Activated naive CD4-positive, alpha-beta T cell treated with anti-CD3 and anti-CD28 coated beads, Interleukin-2, amount 50 U/mL, for 72 hours (primary cell): ENCODE results near the gene GPI. TPM values are rescaled to one million over a fixed set of nuclear protein-coding genes. Genes with fewer than 3 reads are reported as not detected.

Source experiments
- ATAC-seq, 2 donors: fragments of 150-1000 bp; cut with Tn5 transposase; 2 replicates each; pipeline ENCODE4 v1.10.0; 2021; ENCODE audit warnings: mild to moderate bottlenecking in 2 of 2, moderate library complexity in 2 of 2
- DNase-seq, 2 donors: peaks; one replicate each; pipeline ENCODE4 v3.0.0; 2021 to 2022; ENCODE audit warnings: low spot score in 2 of 2
- H3K27ac Mint-ChIP-seq, 2 donors: one replicate each; pipeline ENCODE4 v1.8.0; 2022; ENCODE audit warnings: mild to moderate bottlenecking in 2 of 2, mixed read lengths in 2 of 2
- H3K36me3 Mint-ChIP-seq, 2 donors: one replicate each; pipeline ENCODE4 v1.8.0; 2022; ENCODE audit warnings: mixed read lengths in 2 of 2
- H3K9me3 Mint-ChIP-seq, 2 donors: one replicate each; pipeline ENCODE4 v1.8.0; 2022; ENCODE audit warnings: mixed read lengths in 2 of 2
- total RNA-seq, 2 donors: library from RNA; stranded (reverse); gene quantifications; one replicate each; pipeline ENCODE4 v1.2.3, GENCODE V29; 2022

GPI gene
- total RNA-seq, 2 donors from 2014 or later: 359 to 904 TPM

GRCh38 chr19:34404109-34404909, 39.3 kb downstream of the GPI start, which contains the start of gene PDCD2L:
PDCD2L (plus strand) TSS chr19:34404399; CDS start chr19:34404431, 32 bp downstream.
- Mint-ChIP-seq H3K27ac (peak within 1 kb of the TSS; percentile 90 to 93), H3K36me3 (peaks cover 8 to 17% of the 10 kb centered on the region in 2 donors), H3K9me3 (no peaks in the 10 kb centered on the region)
- DNase-seq: peak; percentile 91 to 93
- ATAC-seq: peak; percentile 90 to 97

GRCh38 chr19:34405892-34406660, 41.1 kb downstream of the GPI start:
- Mint-ChIP-seq H3K36me3 (peaks cover 16 to 18% of the 10 kb centered on the region in 2 donors), H3K27ac (no peak overlapping the region), H3K9me3 (no peaks in the 10 kb centered on the region)
- no peak for ATAC-seq
- no peak for DNase-seq

DNA sequence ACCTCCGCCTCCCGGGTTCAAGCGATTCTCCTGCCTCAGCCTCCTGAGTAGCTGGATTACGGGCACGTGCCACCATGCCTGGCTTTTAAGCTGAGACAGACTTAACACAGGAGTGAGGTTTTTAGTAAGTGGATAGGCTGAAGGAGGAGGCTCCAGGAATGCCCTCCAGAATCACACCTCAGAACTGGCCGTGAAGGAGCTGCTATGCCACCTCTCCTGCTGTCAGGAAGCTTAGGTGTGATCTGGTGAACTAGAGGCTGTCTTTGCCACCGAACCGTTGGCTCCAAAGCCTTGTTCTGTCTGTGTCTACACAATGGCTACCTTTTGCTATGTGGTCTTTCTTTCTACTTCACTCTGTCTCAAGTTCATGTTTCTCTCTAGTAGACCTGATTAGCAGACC, 43.4 kb downstream of the GPI start:
- H3K27ac Mint-ChIP-seq: peak overlapping the region in 1 of 2 donors; percentile 67
- DNase-seq (no peak), ATAC-seq (no peak)
- no peaks in the 10 kb centered on the region for H3K9me3 Mint-ChIP-seq
- peaks cover 16 to 18% of the 10 kb centered on the region in 2 donors for H3K36me3 Mint-ChIP-seq

DNA sequence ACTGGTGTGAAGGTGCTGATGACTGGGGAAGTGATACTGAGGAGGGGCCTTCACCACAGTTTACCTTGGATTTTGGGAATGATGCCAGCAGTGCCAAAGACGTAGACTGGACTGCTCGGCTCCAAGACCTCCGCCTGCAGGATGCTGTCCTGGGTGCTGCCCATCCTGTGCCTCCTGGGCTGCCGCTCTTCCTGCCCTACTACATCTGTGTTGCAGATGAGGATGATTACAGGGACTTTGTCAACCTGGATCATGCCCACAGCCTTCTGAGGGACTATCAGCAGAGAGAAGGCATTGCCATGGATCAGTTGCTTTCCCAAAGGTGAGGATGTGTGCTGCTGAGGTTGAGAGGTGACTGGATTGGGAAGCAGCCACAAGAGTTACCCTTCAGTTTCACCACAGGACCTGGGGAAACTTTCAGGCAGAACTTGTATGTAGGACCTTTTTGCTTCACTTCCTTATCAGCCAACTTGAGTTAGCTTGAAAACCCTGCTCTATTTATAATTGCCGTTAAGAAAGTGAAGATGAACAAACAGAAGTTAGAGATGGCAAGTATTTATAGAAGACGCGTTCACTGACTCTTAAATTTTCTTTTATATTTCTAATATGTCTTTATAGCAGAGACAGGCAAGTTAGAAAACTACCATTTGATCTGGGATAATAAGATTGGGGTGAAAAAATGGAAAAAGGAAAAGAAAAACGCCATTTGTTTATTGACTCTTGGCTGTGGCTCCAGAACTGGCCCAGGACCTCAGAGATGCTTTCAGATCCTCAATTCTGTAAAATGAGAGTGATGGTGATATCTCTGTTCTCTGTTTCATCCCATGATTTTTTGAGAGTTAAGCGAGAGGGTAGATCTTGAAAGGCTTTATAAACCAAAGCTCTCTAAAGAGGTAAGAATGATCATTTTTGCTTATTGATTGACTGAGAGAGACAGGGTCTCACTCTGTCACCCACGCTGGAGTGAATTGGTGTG, 44.5 kb downstream of the GPI start:
- no peak for ATAC-seq
- H3K36me3 Mint-ChIP-seq: peaks cover 14 to 16% of the 10 kb centered on the region in 2 donors
- H3K9me3 Mint-ChIP-seq: no peaks in the 10 kb centered on the region
- no peak for DNase-seq
- peak overlapping the region in 1 of 2 donors; percentile 16 for H3K27ac Mint-ChIP-seq

DNA sequence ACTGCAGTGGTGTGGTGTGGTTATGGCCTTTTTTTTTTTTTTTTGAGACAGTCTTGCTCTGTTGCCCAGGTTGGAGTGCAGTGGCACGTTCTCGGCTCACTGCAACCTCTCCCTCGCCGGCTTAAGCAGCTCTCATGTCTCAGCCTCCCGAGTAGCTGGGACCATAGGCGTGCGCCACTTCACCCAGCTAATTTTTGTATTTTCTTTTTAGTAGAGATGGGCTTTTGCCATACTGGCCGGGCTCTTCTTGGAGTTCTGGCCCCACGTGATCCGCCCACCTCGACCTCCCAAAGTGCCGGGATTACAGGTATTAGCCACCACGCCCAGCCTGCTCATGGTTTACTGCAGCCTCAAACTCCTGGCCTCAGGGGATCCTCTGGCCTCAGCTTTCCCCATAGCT, 46.2 kb downstream of the GPI start:
- H3K36me3 Mint-ChIP-seq: peaks cover 12 to 16% of the 10 kb centered on the region in 2 donors
- H3K27ac Mint-ChIP-seq: no peak overlapping the region
- DNase-seq (no peak), ATAC-seq (no peak)
- no peaks in the 10 kb centered on the region for H3K9me3 Mint-ChIP-seq

DNA sequence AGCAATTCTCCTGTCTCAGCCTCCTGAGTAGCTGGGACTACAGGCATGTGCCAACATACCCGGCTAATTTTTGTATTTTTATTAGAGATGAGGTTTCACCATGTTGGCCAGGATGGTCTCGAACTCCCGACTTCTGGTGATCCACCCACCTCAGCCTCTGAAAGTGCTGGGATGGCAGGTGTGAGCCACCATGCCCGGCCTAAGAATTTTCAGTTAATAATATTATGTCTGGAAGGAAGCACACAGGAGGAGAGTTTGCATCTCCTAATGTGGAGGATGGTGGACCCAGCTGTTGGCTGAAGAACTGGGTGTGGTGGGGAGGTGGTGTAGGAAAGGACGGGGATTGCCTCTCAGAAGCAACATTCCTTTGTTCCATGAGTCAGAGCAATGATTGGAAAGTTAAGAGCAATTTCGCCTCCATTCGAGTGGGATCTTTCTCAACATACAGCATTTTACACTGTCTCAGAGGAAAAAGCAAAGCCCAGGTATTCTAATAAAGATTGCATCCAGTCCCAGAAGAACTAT, 51.1 kb downstream of the GPI start:
- Mint-ChIP-seq H3K27ac (peak overlapping the region in 1 of 2 donors; percentile 55), H3K9me3 (no peaks in the 10 kb centered on the region), H3K36me3 (peaks cover 0 to 4% of the 10 kb centered on the region in 2 donors)
- no peak for ATAC-seq
- no peak for DNase-seq

GRCh38 chr19:34418300-34418699, 53.3 kb downstream of the GPI start:
- Mint-ChIP-seq H3K36me3 (peaks cover 0 to 4% of the 10 kb centered on the region in 2 donors), H3K9me3 (no peaks in the 10 kb centered on the region), H3K27ac (no peak overlapping the region)
- no peak for DNase-seq
- ATAC-seq: no peak

- ATAC-seq (no peak), DNase-seq (no peak)
- Mint-ChIP-seq H3K27ac (peak overlapping the region in 1 of 2 donors; percentile 66), H3K9me3 (no peaks in the 10 kb centered on the region), H3K36me3 (peaks cover 11 to 12% of the 10 kb centered on the region in 2 donors)
Observed at GRCh38 chr19:34426096-34426661, 61.2 kb downstream of the GPI start.

DNA sequence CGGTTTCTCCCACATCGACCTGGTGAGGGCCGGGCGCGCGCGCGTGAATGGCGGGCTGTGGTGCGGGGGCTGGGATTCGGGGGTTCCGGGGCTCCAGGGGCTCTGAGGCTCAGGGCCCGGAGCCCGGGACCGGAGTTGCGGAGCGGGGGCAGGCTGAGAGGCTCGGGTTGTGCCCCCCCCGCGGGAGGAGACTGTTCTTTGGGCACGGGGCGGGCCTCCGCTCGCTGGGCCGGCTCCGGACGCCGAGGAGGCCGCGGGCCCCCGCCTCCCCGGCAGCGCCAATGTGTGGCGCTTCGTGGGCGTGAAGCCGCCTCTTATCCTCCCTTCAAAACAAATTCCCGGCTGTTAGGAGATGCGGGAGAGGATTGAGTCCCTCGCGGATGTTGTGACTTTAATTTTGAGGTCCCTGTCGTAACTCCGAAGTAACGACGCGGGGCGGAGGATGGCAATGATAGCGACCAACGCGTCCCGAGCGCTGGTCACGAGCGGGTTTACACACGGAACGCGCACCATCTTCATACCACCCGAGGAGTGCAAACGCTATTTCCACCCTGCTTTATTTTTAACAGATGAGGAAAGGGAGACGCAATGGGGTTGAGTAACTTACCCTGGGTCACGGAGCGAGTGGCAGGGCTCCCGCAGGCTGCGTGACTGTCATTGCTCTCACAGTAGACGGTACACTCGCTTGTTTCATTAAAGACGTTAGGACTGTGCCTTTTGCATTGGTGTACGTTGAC, 63.7 kb downstream of the GPI start:
- H3K36me3 Mint-ChIP-seq: peaks cover 11 to 19% of the 10 kb centered on the region in 2 donors

GRCh38 chr19:34429553-34429952, 64.6 kb downstream of the GPI start:
- ATAC-seq (no peak), DNase-seq (no peak)
- H3K36me3 Mint-ChIP-seq: peaks cover 11 to 22% of the 10 kb centered on the region in 2 donors
- H3K9me3 Mint-ChIP-seq: no peaks in the 10 kb centered on the region
- peak overlapping the region; percentile 93 to 94 for H3K27ac Mint-ChIP-seq

More for the DNA sequence above, 63.7 kb downstream of the GPI start:
- peak overlapping the region; percentile 93 to 94 for H3K27ac Mint-ChIP-seq
- ATAC-seq (peak; percentile 34 to 58), DNase-seq (peak; percentile 42 to 70)
- no peaks in the 10 kb centered on the region for H3K9me3 Mint-ChIP-seq

DNA sequence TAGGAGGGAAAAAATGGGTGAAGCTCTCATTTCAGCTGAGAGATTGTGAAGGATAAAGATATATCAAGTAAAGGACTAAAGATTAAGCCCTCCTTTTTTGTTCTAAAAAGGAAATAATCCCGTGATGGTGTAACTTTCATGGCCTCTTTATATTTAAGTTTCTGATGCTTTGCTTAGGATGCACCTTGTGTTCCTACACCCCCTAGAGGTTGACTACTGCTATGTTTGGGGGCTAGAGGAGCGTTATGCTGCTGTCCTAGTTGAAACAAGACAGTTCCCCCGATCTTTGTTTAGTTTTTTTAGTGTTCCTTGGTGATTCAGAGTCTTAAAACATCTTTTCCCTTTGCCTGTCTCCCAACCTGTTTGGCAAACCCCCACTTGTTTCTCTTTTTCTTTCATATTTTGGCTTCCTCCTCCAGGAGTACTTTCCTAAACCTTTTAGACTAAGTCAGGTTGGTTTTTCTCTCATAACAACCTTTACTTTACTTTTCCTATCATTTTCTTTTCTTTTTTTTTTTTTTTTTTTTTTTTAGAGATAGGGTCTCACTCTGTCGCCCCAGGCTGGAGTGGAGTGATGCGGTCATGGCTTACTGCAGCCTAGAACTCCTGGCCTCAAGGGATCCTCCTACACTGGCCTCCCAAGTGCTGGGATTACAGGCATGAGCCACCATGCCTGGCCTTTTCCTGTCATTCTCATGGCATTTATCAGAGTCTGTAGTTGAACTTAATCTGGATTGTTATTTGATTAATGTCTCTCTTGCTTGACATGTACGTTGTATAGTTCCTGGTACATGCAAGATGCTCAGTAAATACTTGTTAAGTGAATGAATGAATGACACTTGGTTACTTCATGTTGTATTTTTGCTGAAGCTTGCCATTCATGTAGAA, 66.0 kb downstream of the GPI start:
- DNase-seq (peak in 1 of 2 donors; percentile 31), ATAC-seq (peak; percentile 20 to 59)
- peaks cover 11 to 26% of the 10 kb centered on the region in 2 donors for H3K36me3 Mint-ChIP-seq
- peak overlapping the region; percentile 54 to 76 for H3K27ac Mint-ChIP-seq
- no peaks in the 10 kb centered on the region for H3K9me3 Mint-ChIP-seq

DNA sequence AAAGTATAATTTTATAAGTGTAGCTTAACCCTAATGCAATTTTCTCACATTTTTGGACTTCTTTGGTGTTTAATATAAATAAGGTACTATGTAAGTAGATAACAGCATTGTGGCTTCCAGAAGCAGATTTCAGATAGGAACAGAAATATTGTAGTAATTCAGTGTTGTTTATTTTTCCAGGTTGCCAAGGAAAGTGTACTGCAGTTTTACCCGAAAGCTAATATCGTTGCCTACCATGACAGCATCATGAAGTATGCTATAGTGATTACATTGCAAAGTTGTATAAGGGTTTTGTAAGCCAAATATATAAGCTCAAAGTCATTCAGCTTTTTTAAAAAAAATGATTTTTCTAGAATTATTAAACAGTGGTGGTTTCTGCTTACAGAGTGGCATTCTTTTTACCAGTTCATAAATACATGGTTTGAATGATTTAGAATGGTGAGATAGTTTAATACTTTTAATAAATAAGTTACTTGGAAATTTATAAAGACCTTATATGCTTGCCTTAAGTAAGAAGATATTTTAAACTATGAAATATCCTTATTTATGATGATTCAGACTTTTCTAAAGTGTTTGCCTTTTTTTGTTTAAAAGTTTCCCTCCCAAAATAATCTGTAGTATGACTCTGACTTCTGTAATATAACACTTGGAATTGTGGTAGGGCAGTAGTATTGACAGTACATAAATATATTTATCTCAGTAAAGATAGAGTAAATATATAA, 66.8 kb downstream of the GPI start:
- no peak for DNase-seq
- no peak overlapping the region for H3K27ac Mint-ChIP-seq
- H3K9me3 Mint-ChIP-seq: no peaks in the 10 kb centered on the region
- peaks cover 11 to 26% of the 10 kb centered on the region in 2 donors for H3K36me3 Mint-ChIP-seq
- no peak for ATAC-seq

GRCh38 chr19:34432797-34433196, 67.8 kb downstream of the GPI start:
- H3K27ac Mint-ChIP-seq: no peak overlapping the region
- DNase-seq: no peak
- peaks cover 10 to 26% of the 10 kb centered on the region in 2 donors for H3K36me3 Mint-ChIP-seq
- H3K9me3 Mint-ChIP-seq: no peaks in the 10 kb centered on the region
- no peak for ATAC-seq

DNA sequence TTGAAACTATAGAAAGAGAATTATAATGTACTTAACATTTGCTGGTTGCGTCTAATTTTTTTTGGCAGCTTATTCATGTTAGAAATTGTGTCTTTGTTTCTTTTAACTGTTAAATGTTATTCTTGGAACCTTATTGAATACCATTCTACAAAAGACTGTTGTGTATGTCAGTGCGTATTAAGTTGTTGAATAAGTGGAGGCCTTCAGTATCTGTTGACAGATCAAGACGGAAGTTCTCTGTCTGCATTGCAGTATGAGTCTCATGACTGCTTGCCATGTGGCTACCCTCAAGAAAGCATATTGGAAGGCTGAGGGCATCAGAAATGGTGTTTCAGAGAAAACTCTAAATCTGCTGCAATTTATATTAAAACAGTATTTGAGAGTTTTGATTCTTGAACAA, 71.7 kb downstream of the GPI start:
- no peak for DNase-seq
- H3K36me3 Mint-ChIP-seq: peaks cover 0 to 22% of the 10 kb centered on the region in 2 donors
- ATAC-seq: no peak
- no peak overlapping the region for H3K27ac Mint-ChIP-seq
- H3K9me3 Mint-ChIP-seq: no peaks in the 10 kb centered on the region
